H1 (cell line): Measurements from ENCODE around the gene RMND5A. TPM values are rescaled to one million over a fixed set of nuclear protein-coding genes. Genes with fewer than 3 reads are reported as not detected.

Source experiments
- CTCF ChIA-PET: fragments of 300-600 bp; sonication (Branson Sonifier 250); formaldehyde crosslinking; loops from one replicate; lab custom pipeline; 2021; ENCODE audit not compliant: partially characterized antibody; lab: Charles Lee
- POLR2A ChIA-PET: fragments of 300-600 bp; sonication (Branson Sonifier 250); formaldehyde crosslinking; loops from one replicate; lab custom pipeline; 2021; ENCODE audit warnings: inconsistent platforms; ENCODE audit not compliant: partially characterized antibody; lab: Charles Lee
- DNase-seq, 2 experiments: peaks; one replicate each; pipeline versions ENCODE4 v3.0.0 to v3.0.0-alpha.2; 2010 to 2022; ENCODE audit warnings: low spot score in 2 of 2, low read depth in 1 of 2, mixed read lengths in 1 of 2
- FAIRE-seq: peaks from 2 replicates; lab custom pipeline; 2011; peaks lifted over from hg19 to GRCh38; lab: Jason Lieb, UNC
- H2AFZ ChIP-seq: 2 replicates; pipeline ENCODE4 v1.8.1; 2012; ENCODE audit warnings: low read length, inconsistent platforms
- H2AK5ac ChIP-seq: 2 replicates; pipeline ENCODE4 v1.6.1; 2013; ENCODE audit warnings: low read depth, low read length
- H2BK120ac ChIP-seq: replicated peaks from 2 replicates; pipeline ENCODE3; 2013; ENCODE audit warnings: low read depth, low read length, inconsistent platforms
- H2BK12ac ChIP-seq: 2 replicates; pipeline ENCODE4 v1.6.1; 2013; ENCODE audit warnings: low read depth, low read length
- H2BK15ac ChIP-seq: 2 replicates; pipeline ENCODE4 v1.6.1; 2013; ENCODE audit warnings: low read length
- H2BK20ac ChIP-seq: 2 replicates; pipeline ENCODE4 v1.6.1; 2013; ENCODE audit warnings: low read length
- H2BK5ac ChIP-seq: 2 replicates; pipeline ENCODE4 v1.6.1; 2013; ENCODE audit warnings: low read depth, low read length
- H3K14ac ChIP-seq: 2 replicates; pipeline ENCODE4 v1.6.1; 2013; ENCODE audit warnings: inconsistent platforms; ENCODE audit not compliant: insufficient read length
- H3K18ac ChIP-seq: 2 replicates; pipeline ENCODE4 v1.6.1; 2013; ENCODE audit warnings: low read length; ENCODE audit errors: extremely low read depth
- H3K23ac ChIP-seq: 2 replicates; pipeline ENCODE4 v1.6.1; 2013; ENCODE audit warnings: inconsistent platforms; ENCODE audit not compliant: insufficient read length
- H3K23me2 ChIP-seq: 2 replicates; pipeline ENCODE4 v1.6.1; 2013; ENCODE audit warnings: low read depth, low read length
- H3K27ac ChIP-seq: 2 replicates; pipeline ENCODE4 v1.6.1; 2011; ENCODE audit warnings: low read depth, low read length, inconsistent platforms
- H3K27me3 ChIP-seq, 4 experiments: replicated peaks in 1 of 4; 1 replicate in 1 of 4; 2 replicates in 3 of 4; pipeline versions ENCODE4 v1.6.1 to v1.8.1; 2011 to 2013; ENCODE audit warnings: low read length in 3 of 4, mild to moderate bottlenecking in 3 of 4, inconsistent platforms in 2 of 4, mixed read lengths in 2 of 4, moderate library complexity in 1 of 4; ENCODE audit not compliant: control insufficient read depth in 3 of 4, insufficient read depth in 3 of 4; ENCODE audit errors: extremely low read depth in 1 of 4
- H3K36me3 ChIP-seq, 4 experiments: 2 replicates each; pipeline versions ENCODE4 v1.6.1 to v1.8.1; 2011 to 2013; ENCODE audit warnings: mild to moderate bottlenecking in 4 of 4, low read length in 3 of 4, moderate library complexity in 2 of 4, control low read depth in 1 of 4, inconsistent platforms in 1 of 4; ENCODE audit not compliant: insufficient read depth in 4 of 4, control insufficient read depth in 2 of 4
- H3K4ac ChIP-seq: replicated peaks from 2 replicates; pipeline ENCODE3; 2013; ENCODE audit warnings: low read length, low read depth, mixed read lengths, inconsistent platforms; ENCODE audit not compliant: insufficient read length
- H3K4me1 ChIP-seq, 4 experiments: replicated peaks in 1 of 4; 1 replicate in 1 of 4; 2 replicates in 3 of 4; pipeline versions ENCODE4 v1.6.1 to v1.8.1; 2011 to 2013; ENCODE audit warnings: low read length in 3 of 4, inconsistent platforms in 2 of 4, mixed read lengths in 1 of 4; ENCODE audit not compliant: insufficient read depth in 4 of 4, control insufficient read depth in 3 of 4
- H3K4me2 ChIP-seq, 2 experiments: 2 replicates each; pipeline versions ENCODE4 v1.6.1 to v1.8.1; 2011 to 2013; ENCODE audit warnings: low read depth in 2 of 2, low read length in 2 of 2, control low read depth in 1 of 2, inconsistent platforms in 1 of 2, mild to moderate bottlenecking in 1 of 2; ENCODE audit not compliant: insufficient read depth in 1 of 2
- H3K4me3 ChIP-seq, 4 experiments: fragments of 200-600, 300-600 bp in 1 of 4; sonication (generic), shearing (Covaris generic), sonication (Bioruptor Twin) in 1 of 4; 2 replicates each; pipeline versions ENCODE4 v1.5.1 to v1.8.1; 2011 to 2016; ENCODE audit warnings: low read length in 4 of 4, low read depth in 3 of 4, control low read depth in 2 of 4, inconsistent platforms in 2 of 4, mild to moderate bottlenecking in 2 of 4, mixed read lengths in 1 of 4, moderate library complexity in 1 of 4; ENCODE audit not compliant: insufficient read depth in 2 of 4; ENCODE audit errors: extremely low read depth in 1 of 4
- H3K56ac ChIP-seq: replicated peaks from 2 replicates; pipeline ENCODE3; 2013; ENCODE audit warnings: low read depth, mild to moderate bottlenecking, mixed read lengths, low read length, inconsistent platforms; ENCODE audit not compliant: insufficient read length
- H3K79me1 ChIP-seq: 2 replicates; pipeline ENCODE4 v1.6.1; 2013; ENCODE audit warnings: low read depth, low read length, control low read depth
- H3K79me2 ChIP-seq, 2 experiments: 2 replicates each; pipeline versions ENCODE4 v1.6.1 to v1.8.1; 2012 to 2013; ENCODE audit warnings: low read length in 2 of 2, mild to moderate bottlenecking in 2 of 2, inconsistent platforms in 1 of 2; ENCODE audit not compliant: insufficient read depth in 2 of 2, control insufficient read depth in 1 of 2
- H3K9ac ChIP-seq, 4 experiments: replicated peaks in 1 of 4; 1 replicate in 1 of 4; 2 replicates in 3 of 4; pipeline versions ENCODE4 v1.6.1 to v1.8.1; 2011 to 2013; ENCODE audit warnings: low read depth in 3 of 4, low read length in 3 of 4, control low read depth in 2 of 4, mild to moderate bottlenecking in 2 of 4, moderate library complexity in 2 of 4, inconsistent platforms in 1 of 4; ENCODE audit errors: extremely low read depth in 1 of 4
- H3K9me3 ChIP-seq, 2 experiments: 2 replicates each; pipeline versions ENCODE4 v1.6.1 to v1.8.1; 2012 to 2013; ENCODE audit warnings: mild to moderate bottlenecking in 2 of 2, moderate library complexity in 2 of 2, control low read depth in 1 of 2, inconsistent platforms in 1 of 2, low read depth in 1 of 2, low read length in 1 of 2, mixed read lengths in 1 of 2; ENCODE audit not compliant: insufficient read depth in 2 of 2
- H4K20me1 ChIP-seq, 2 experiments: replicated peaks in 1 of 2; 2 replicates each; pipeline versions ENCODE3 to v1.8.1; 2011 to 2013; ENCODE audit warnings: inconsistent platforms in 2 of 2, low read length in 2 of 2, mild to moderate bottlenecking in 1 of 2; ENCODE audit not compliant: insufficient read depth in 2 of 2, control insufficient read depth in 1 of 2
- H4K5ac ChIP-seq: 2 replicates; pipeline ENCODE4 v1.6.1; 2013; ENCODE audit warnings: low read length, low read depth, mixed read lengths, inconsistent platforms; ENCODE audit not compliant: insufficient read length
- H4K8ac ChIP-seq: 2 replicates; pipeline ENCODE4 v1.8.0; 2013; ENCODE audit warnings: mild to moderate bottlenecking, moderate library complexity, low read length, inconsistent platforms; ENCODE audit not compliant: insufficient read depth; ENCODE audit errors: extremely low read depth
- H4K91ac ChIP-seq: replicated peaks from 2 replicates; pipeline ENCODE3; 2013; ENCODE audit warnings: low read length, mixed read lengths, inconsistent platforms; ENCODE audit not compliant: insufficient read length
- WGBS, 2 experiments: shearing (Covaris generic) in 1 of 2; methylation state at CpG; one replicate each; pipeline versions ENCODE4 v1.1.6 to v1.1.7; 2013 to 2015; ENCODE audit warnings: low lambda C conversion rate in 2 of 2, mixed read lengths in 2 of 2, inconsistent platforms in 1 of 2, low coverage in 1 of 2, missing lambda C conversion rate in 1 of 2; ENCODE audit not compliant: insufficient replicate concordance in 2 of 2, insufficient coverage in 1 of 2, insufficient read length in 1 of 2; ENCODE audit errors: extremely low coverage in 1 of 2, missing lambda C conversion rate in 1 of 2; 5-methylcytosine and 5-hydroxymethylcytosine counted together
- polyA plus RNA-seq, 7 experiments: library from polyadenylated mRNA; depleted of rRNA in 3 of 7; stranded (reverse) in 5 of 7; unstranded in 2 of 7; fragments of >200 nt in 5 of 7; fragments of 200-250 nt in 2 of 7; gene quantifications; 1 replicate in 5 of 7; 2 replicates in 1 of 7; 4 replicates in 1 of 7; pipeline versions ENCODE4 v1.2.1 to v1.2.3, GENCODE V29; 2011 to 2013; ENCODE audit warnings: missing spikeins in 2 of 7, mixed read lengths in 2 of 7
- total RNA-seq: library from RNA; stranded (reverse); fragmentation: NEBNext Ultra II Directional; extraction: Animal tissue kit (Norgen Biotek cat#: 25700); gene quantifications from 2 replicates; pipeline ENCODE4 v1.2.1, GENCODE V29; 2021

Gene RMND5A
- total and polyA plus RNA-seq, 2 of the 8 experiments (the other 6 are each of a cell fraction or from before 2014, with no cell fraction given): 21.0 to 66.2 TPM

GRCh38 chr2:86703704-86704361 lies 16.3 kb upstream of the RMND5A start:
- ChIA-PET POLR2A (no interaction called here), CTCF (no interaction called here)
- Histone ChIP-seq H3K27ac (no peak overlapping the region), H3K23ac (no peak overlapping the region), H3K9ac (no peak overlapping the region), H3K23me2 (no peaks in the 10 kb centered on the region), H2AFZ (no peak overlapping the region), H3K14ac (no peak overlapping the region), H3K36me3 (no peaks in the 10 kb centered on the region), H2BK20ac (no peak overlapping the region), H3K4me2 (no peak overlapping the region), H3K9me3 (peaks cover 3 to 4% of the 10 kb centered on the region in 2 experiments), H3K4me3 (no peak overlapping the region), H2BK15ac (no peak overlapping the region), H3K56ac (no peak overlapping the region), H4K5ac (no peak overlapping the region), H4K20me1 (no peaks in the 10 kb centered on the region), H3K4ac (no peak overlapping the region), H2AK5ac (no peak overlapping the region), H4K8ac (no peak overlapping the region), H4K91ac (no peak overlapping the region), H2BK12ac (no peak overlapping the region), H3K18ac (no peak overlapping the region), H3K79me2 (no peaks in the 10 kb centered on the region), H3K27me3 (no peaks in the 10 kb centered on the region), H3K4me1 (no peaks in the 10 kb centered on the region), H2BK120ac (no peak overlapping the region), H3K79me1 (no peaks in the 10 kb centered on the region), H2BK5ac (no peak overlapping the region)
- FAIRE-seq (no peak), DNase-seq (no peak)
- WGBS, 2 experiments: 87% methylated on average over 14 of the region's 14 CpGs; no CpG with 5 or more reads in 1 of the 2 experiments
